Measurements from ENCODE around the gene WDR37.

DNA sequence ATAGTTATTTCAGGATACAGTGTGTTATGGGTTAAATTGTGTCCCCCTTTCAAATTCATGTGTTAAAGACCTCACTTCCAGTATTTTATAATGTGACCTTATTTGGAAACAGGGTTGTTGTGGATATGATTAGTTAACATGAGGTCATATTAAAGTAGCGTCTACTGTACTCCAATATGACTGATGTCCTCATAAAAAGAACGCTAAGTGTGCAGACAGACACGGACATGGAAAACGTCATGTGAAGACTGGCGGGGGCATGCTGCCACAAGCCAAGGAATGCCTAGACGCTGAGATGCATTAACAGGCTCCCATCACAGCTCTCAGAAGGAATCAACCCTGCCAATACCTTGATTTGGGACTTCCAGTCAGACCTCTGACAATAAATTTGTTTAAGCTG lies 1.5 kb upstream of the WDR37 start:
- TF ChIP-seq, protein P1, sequence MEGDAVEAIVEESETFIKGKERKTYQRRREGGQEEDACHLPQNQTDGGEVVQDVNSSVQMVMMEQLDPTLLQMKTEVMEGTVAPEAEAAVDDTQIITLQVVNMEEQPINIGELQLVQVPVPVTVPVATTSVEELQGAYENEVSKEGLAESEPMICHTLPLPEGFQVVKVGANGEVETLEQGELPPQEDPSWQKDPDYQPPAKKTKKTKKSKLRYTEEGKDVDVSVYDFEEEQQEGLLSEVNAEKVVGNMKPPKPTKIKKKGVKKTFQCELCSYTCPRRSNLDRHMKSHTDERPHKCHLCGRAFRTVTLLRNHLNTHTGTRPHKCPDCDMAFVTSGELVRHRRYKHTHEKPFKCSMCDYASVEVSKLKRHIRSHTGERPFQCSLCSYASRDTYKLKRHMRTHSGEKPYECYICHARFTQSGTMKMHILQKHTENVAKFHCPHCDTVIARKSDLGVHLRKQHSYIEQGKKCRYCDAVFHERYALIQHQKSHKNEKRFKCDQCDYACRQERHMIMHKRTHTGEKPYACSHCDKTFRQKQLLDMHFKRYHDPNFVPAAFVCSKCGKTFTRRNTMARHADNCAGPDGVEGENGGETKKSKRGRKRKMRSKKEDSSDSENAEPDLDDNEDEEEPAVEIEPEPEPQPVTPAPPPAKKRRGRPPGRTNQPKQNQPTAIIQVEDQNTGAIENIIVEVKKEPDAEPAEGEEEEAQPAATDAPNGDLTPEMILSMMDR (IDR thresholded peaks at IDR 0.05) = no peak
- TF ChIP-seq POLR2A (IDR thresholded peaks at IDR 0.05) = no peak

All from right lobe of liver (tissue), 4 donors.